Effector memory CD4-positive, alpha-beta T cell (primary cell): ENCODE measurements around the gene SEC61A1.

ENCODE experiments used
- DNase-seq, 3 donors: peaks; one replicate each; pipeline ENCODE4 v3.0.0-alpha.2; 2020
- H3K27ac ChIP-seq: 2 replicates; pipeline ENCODE4 v1.7.0; 2013; ENCODE audit warnings: mild to moderate bottlenecking, low read length, moderate library complexity; ENCODE audit not compliant: insufficient read depth, poor library complexity, severe bottlenecking
- H3K27me3 ChIP-seq: replicated peaks from 2 replicates; pipeline ENCODE4 v1.7.0; 2013; ENCODE audit warnings: mild to moderate bottlenecking, low read length; ENCODE audit not compliant: insufficient read depth, control insufficient read depth, poor library complexity, severe bottlenecking
- H3K36me3 ChIP-seq: 2 replicates; pipeline ENCODE4 v1.7.0; 2013; ENCODE audit warnings: mild to moderate bottlenecking, low read length, moderate library complexity; ENCODE audit not compliant: control insufficient read depth, insufficient read depth
- H3K4me1 ChIP-seq: 2 replicates; pipeline ENCODE4 v1.7.0; 2013; ENCODE audit warnings: low read length, mild to moderate bottlenecking; ENCODE audit not compliant: control insufficient read depth, insufficient read depth, poor library complexity, severe bottlenecking
- H3K4me3 ChIP-seq: 2 replicates; pipeline ENCODE4 v1.7.0; 2013; ENCODE audit warnings: low read length, low read depth, mild to moderate bottlenecking; ENCODE audit not compliant: insufficient read depth, poor library complexity, severe bottlenecking
- H3K9me3 ChIP-seq: 2 replicates; pipeline ENCODE4 v1.7.0; 2013; ENCODE audit warnings: mild to moderate bottlenecking, low read length, moderate library complexity; ENCODE audit not compliant: control insufficient read depth

The SEC61A1 gene

DNA sequence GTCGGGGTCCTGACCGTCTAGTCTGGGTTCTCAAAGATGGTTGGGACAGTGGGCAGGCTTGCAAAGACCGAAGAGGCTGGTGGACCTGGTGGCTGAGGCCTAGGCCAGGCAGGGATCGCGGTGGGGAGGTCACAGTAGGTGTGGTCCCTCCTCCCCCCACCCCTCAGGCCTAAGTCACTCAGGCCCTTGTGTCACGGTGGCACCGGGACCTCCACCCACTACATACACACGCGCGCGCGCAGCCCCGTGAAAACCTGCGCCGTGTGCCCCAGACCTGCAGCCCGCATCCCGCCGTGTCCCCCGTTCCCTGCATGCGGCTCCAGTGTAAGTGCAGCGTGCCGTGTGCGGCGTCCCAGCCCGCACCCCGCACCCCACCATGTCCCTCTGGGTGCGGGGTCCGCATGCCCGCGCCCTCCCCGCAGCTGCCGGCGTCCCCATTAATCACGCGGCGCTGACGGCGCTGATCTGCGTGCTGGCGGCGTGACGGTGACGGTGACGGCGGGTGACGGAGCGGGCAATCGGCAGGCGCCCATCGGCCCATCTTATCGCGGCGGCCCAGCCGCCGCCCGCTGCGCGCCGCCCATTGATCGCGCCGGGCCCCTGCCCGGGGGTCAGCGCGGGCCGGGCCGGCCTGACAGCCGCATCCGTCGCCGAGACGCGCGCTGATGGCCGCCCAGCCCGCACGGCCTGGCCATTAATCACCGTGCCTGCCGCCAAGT, 24.4 kb downstream of the SEC61A1 start:
- no peaks in the 10 kb centered on the region for H3K9me3 ChIP-seq
- peak overlapping the region; percentile 71 for H3K4me3 ChIP-seq
- H3K36me3 ChIP-seq: peaks cover 36% of the 10 kb centered on the region
- H3K27ac ChIP-seq: no peak overlapping the region
- peaks cover 12% of the 10 kb centered on the region for H3K4me1 ChIP-seq
- DNase-seq: peak in 1 of 3 donors; percentile 18
- H3K27me3 ChIP-seq: peaks cover 5% of the 10 kb centered on the region

GRCh38 chr3:128077202-128077624, 25.0 kb downstream of the SEC61A1 start:
- no peaks in the 10 kb centered on the region for H3K9me3 ChIP-seq
- H3K4me3 ChIP-seq: peak overlapping the region; percentile 71
- peaks cover 35% of the 10 kb centered on the region for H3K36me3 ChIP-seq
- no peak overlapping the region for H3K27ac ChIP-seq
- peaks cover 12% of the 10 kb centered on the region for H3K4me1 ChIP-seq
- H3K27me3 ChIP-seq: peaks cover 5% of the 10 kb centered on the region
- no peak for DNase-seq

GRCh38 chr3:128077665-128078064, 25.4 kb downstream of the SEC61A1 start:
- no peak overlapping the region for H3K27ac ChIP-seq
- H3K4me3 ChIP-seq: no peak overlapping the region
- H3K9me3 ChIP-seq: no peaks in the 10 kb centered on the region
- no peak for DNase-seq
- H3K27me3 ChIP-seq: peaks cover 5% of the 10 kb centered on the region
- H3K36me3 ChIP-seq: peaks cover 36% of the 10 kb centered on the region
- peaks cover 12% of the 10 kb centered on the region for H3K4me1 ChIP-seq

DNA sequence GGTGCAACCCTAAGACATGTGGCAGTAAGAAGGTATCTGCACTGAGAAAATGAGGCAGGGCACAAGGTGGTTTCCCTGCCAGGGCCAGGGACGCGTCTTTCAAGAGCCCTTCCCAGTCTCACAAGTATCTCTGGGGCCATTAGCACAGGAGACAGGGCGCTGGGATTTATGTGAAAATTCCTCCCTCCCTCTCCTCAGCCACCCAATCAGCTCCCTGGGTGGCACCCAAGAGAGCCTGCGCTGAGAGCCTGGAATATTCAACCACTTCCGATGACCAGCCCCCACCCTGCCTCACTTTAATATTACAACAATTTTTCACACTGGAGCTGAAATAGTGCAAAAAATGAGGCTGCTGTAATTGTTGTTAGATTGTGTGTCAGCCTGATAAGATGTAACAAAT, 26.1 kb downstream of the SEC61A1 start:
- Histone ChIP-seq H3K27ac (no peak overlapping the region), H3K9me3 (no peaks in the 10 kb centered on the region), H3K36me3 (peaks cover 42% of the 10 kb centered on the region), H3K4me3 (no peak overlapping the region), H3K27me3 (peaks cover 5% of the 10 kb centered on the region), H3K4me1 (peaks cover 12% of the 10 kb centered on the region)
- no peak for DNase-seq

DNA sequence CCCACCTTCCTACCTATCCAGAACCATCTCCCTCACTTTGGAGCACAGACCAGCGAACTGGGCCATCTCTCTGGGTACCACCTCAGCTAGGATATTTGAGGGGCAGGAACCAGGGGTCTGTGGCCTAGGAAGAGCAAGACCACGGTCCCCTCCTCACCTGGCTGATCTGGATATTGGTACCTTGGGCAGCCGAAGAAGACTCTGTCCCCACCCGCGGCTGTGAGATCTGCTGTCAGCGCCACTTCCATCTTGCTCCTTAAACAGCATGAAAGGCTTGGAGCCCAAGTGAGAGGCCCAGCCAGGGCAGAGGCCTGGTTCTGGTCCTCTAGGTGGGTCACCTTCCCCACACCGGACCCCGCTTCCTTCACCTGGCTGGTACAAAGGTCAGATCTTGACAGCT, 26.6 kb downstream of the SEC61A1 start:
- peaks cover 45% of the 10 kb centered on the region for H3K36me3 ChIP-seq
- H3K27ac ChIP-seq: no peak overlapping the region
- peaks cover 5% of the 10 kb centered on the region for H3K27me3 ChIP-seq
- H3K9me3 ChIP-seq: no peaks in the 10 kb centered on the region
- H3K4me3 ChIP-seq: no peak overlapping the region
- DNase-seq: no peak
- H3K4me1 ChIP-seq: peaks cover 12% of the 10 kb centered on the region

- H3K27ac ChIP-seq: no peak overlapping the region
- H3K9me3 ChIP-seq: no peaks in the 10 kb centered on the region
- peaks cover 12% of the 10 kb centered on the region for H3K4me1 ChIP-seq
- no peak for DNase-seq
- peaks cover 5% of the 10 kb centered on the region for H3K27me3 ChIP-seq
- peaks cover 54% of the 10 kb centered on the region for H3K36me3 ChIP-seq
- H3K4me3 ChIP-seq: no peak overlapping the region
Measured at GRCh38 chr3:128079823-128080222, 27.6 kb downstream of the SEC61A1 start.

- no peaks in the 10 kb centered on the region for H3K9me3 ChIP-seq
- DNase-seq: no peak
- H3K4me3 ChIP-seq: no peak overlapping the region
- peaks cover 12% of the 10 kb centered on the region for H3K4me1 ChIP-seq
- no peak overlapping the region for H3K27ac ChIP-seq
- H3K27me3 ChIP-seq: peaks cover 5% of the 10 kb centered on the region
- peaks cover 60% of the 10 kb centered on the region for H3K36me3 ChIP-seq
Measured at GRCh38 chr3:128080323-128081080, 28.3 kb downstream of the SEC61A1 start.

GRCh38 chr3:128081226-128081625, 29.0 kb downstream of the SEC61A1 start:
- peaks cover under 1% of the 10 kb centered on the region for H3K27me3 ChIP-seq
- no peak overlapping the region for H3K4me3 ChIP-seq
- peaks cover 5% of the 10 kb centered on the region for H3K4me1 ChIP-seq
- no peaks in the 10 kb centered on the region for H3K9me3 ChIP-seq
- DNase-seq: no peak
- no peak overlapping the region for H3K27ac ChIP-seq
- peaks cover 66% of the 10 kb centered on the region for H3K36me3 ChIP-seq

- no peaks in the 10 kb centered on the region for H3K9me3 ChIP-seq
- no peaks in the 10 kb centered on the region for H3K27me3 ChIP-seq
- no peak for DNase-seq
- H3K4me3 ChIP-seq: no peak overlapping the region
- H3K36me3 ChIP-seq: peaks cover 71% of the 10 kb centered on the region
- no peak overlapping the region for H3K27ac ChIP-seq
- peaks cover 4% of the 10 kb centered on the region for H3K4me1 ChIP-seq
Measured at GRCh38 chr3:128081846-128082245, 29.6 kb downstream of the SEC61A1 start.

DNA sequence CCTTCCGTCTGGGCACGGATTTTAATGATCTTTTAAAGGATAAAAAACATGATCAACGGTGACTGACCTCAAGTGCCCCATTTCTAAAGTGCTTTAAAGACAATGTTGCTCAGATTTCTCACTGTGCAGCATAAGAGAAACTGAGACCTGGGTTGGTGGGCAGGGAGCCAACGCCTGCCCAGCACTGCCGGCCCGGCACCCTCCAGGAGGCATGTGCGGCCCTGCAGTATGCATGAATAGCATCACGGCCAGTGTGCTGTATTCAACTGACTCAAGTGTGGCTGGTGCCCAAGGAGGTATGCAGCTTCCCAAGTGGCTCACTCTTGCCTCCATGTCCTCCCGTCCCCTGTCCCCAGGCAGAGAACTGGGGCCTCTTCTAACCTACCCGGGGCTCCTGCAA, 30.3 kb downstream of the SEC61A1 start:
- Histone ChIP-seq H3K27ac (no peak overlapping the region), H3K4me3 (no peak overlapping the region), H3K9me3 (no peaks in the 10 kb centered on the region), H3K27me3 (no peaks in the 10 kb centered on the region), H3K4me1 (no peaks in the 10 kb centered on the region), H3K36me3 (peaks cover 75% of the 10 kb centered on the region)
- no peak for DNase-seq
